Measurements from ENCODE around the gene TMEM179. TPM values are rescaled to one million over a fixed set of nuclear protein-coding genes. Genes with fewer than 3 reads are reported as not detected.
A peak's percentile ranks its signal among the peaks of the same experiment; 100 is the strongest.
"Not testable (repeated sequence)": the region's sequence is repeated elsewhere in the genome, so short reads cannot be mapped to it uniquely, and the experiment has no call there.

The TMEM179 gene
- total and polyA plus RNA-seq, 12 donors, result 0.17 to 1.0 (median 0.39) TPM; not detected in 5

DNA sequence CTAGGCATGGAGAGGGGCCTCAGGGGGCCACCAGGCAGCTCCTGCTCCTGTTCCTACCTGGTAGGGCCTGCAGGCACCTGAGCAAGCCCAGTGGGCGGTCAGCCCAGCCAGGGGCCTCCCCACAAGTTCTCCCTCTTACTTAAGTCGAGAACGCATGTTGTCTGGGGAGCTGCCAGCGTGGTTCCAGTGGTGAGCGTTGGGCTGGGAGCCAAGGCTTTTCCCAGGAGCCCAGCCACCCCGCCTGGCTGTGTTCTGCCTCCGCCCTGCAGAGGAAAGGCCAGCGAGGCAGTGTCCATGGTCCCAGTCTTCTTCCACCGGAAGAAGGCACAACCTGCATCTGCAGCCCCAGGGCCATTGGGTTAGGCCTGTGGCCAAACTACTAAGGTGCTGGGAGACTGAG is 23.6 kb downstream of the TMEM179 start:
- H3K36me3 ChIP-seq, result no peaks in the 10 kb centered on the region
- no peaks in the 10 kb centered on the region for H3K9me3 ChIP-seq
- peak overlapping the region; percentile 38 to 60 (median 54) for H3K4me3 ChIP-seq
- peak; percentile 3 to 57 (median 40) for ATAC-seq
- intact Hi-C loops (cut with DNase I), result loop anchor here in 3 of 10 donors (10.0 kb wide), 1 partner anchor 144 kb away; the partner anchor contains the start of gene ADSS1 (in 3 of the 3)
- H3K27me3 ChIP-seq, result peaks cover 0 to 39% (median 11%) of the 10 kb centered on the region in 7 donors
- peak overlapping the region; percentile 81 to 98 (median 93) for H3K27ac ChIP-seq
- TF ChIP-seq, protein P1, sequence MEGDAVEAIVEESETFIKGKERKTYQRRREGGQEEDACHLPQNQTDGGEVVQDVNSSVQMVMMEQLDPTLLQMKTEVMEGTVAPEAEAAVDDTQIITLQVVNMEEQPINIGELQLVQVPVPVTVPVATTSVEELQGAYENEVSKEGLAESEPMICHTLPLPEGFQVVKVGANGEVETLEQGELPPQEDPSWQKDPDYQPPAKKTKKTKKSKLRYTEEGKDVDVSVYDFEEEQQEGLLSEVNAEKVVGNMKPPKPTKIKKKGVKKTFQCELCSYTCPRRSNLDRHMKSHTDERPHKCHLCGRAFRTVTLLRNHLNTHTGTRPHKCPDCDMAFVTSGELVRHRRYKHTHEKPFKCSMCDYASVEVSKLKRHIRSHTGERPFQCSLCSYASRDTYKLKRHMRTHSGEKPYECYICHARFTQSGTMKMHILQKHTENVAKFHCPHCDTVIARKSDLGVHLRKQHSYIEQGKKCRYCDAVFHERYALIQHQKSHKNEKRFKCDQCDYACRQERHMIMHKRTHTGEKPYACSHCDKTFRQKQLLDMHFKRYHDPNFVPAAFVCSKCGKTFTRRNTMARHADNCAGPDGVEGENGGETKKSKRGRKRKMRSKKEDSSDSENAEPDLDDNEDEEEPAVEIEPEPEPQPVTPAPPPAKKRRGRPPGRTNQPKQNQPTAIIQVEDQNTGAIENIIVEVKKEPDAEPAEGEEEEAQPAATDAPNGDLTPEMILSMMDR (IDR thresholded peaks at IDR 0.05), result no peak
- WGBS, 2 donors, result 24 to 27% methylated on average over 9 of the region's 9 CpGs
- DNase-seq, result peak; percentile 73 to 83
- peaks cover 8 to 92% (median 48%) of the 10 kb centered on the region in 9 donors for H3K4me1 ChIP-seq

DNA sequence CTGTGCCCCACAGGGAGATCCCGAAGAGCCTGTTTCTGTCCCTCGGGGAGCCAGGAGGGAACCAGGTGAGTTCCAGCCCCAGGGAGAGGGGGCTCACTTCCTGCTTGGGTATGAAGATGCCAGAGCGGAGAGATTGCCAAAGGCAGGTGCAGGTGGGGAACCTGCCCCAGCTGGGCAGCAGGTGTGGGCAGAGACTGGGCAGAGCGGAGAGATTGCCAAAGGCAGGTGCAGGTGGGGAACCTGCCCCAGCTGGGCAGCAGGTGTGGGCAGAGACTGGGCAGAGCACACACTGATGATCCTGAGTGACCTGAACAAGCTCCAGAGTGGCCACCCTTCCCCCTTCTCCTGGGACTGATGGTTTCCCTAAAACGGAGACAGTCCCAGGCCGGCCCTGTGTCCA is 24.6 kb downstream of the TMEM179 start:
- Histone ChIP-seq H3K4me3 (peak overlapping the region; percentile 22 to 60 (median 54)), H3K4me1 (peaks cover 8 to 81% (median 39%) of the 10 kb centered on the region in 9 donors), H3K27ac (peak overlapping the region; percentile 81 to 98 (median 93)), H3K27me3 (peaks cover 0 to 39% (median 15%) of the 10 kb centered on the region in 7 donors)
- 46 to 59% methylated on average over 6 of the region's 6 CpGs for WGBS, 2 donors
- not testable (repeated sequence) for ATAC-seq, H3K9me3 ChIP-seq, DNase-seq, H3K36me3 ChIP-seq
- intact Hi-C loops (cut with DNase I), result loop anchor here in 4 of 10 donors (10.0 kb wide), 2 partner anchors 145 to 505 kb away; partner anchors contain the start of gene ADSS1 (in 3 of the 4)

DNA sequence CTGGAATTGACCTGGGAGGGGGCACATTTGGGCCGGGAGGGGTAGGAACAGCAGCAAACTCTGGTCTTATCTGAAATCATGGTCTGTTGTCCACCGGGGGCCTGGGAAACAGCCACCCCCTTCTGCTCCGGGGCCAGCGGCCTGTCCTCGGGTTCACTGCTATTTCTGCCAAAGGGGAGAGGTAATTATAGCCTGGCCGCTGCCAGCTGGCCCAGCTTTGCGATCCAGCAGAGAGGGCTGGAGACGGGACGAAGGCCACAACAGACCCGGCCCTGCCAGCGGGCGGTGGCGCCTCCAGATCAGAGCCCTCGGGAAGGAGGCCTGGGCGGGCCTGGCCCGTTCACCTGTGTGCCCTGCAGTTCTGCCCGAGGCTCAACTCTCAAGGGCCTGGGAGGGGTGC is 25.1 kb downstream of the TMEM179 start, which contains the start of gene C14orf180:
TSS of gene C14orf180 (plus strand) at position 258 of the 400 bp plus-strand sequence. CDS start 6,667 bp downstream, outside the sequence.
- TF ChIP-seq, protein P1 (IDR thresholded peaks at IDR 0.05), result no peak
- Histone ChIP-seq H3K9me3 (no peaks in the 10 kb centered on the region), H3K4me3 (peak within 1 kb of the TSS; percentile 22 to 60 (median 54)), H3K27me3 (peaks cover 0 to 35% (median 16%) of the 10 kb centered on the region in 7 donors), H3K4me1 (peaks cover 8 to 79% (median 35%) of the 10 kb centered on the region in 9 donors), H3K27ac (peak within 1 kb of the TSS; percentile 81 to 98 (median 93)), H3K36me3 (no peaks in the 10 kb centered on the region)
- intact Hi-C loops (cut with DNase I), result loop anchor here in 1 of 10 donors (10.0 kb wide), 1 partner anchor 505 kb away; no protein-coding TSS in a partner anchor
- ATAC-seq (peak; percentile 24 to 59 (median 50)), DNase-seq (peak; percentile 59 to 79)
- 28 to 36% methylated on average over 17 of the region's 17 CpGs for WGBS, 2 donors

DNA sequence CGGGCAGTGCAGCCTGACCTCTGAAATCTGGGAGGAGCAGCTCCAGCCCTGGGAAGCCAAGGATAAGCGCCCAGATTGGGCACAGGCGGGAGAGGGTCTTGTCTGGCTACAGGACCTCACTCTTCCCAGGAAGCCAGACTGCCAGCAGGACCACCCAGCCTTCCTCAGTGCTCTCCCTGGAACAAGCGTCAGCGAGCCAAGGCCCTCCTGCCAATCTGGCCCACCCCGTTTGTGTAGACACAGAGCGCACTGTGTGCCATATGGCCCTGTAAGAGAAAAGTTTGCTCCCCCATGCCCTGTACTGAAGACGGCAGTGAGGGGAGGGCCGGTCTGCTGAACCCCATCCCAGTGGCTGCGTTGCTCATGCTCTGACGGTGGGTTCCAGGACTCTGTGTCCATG is 26.3 kb downstream of the TMEM179 start:
- H3K9me3 ChIP-seq, result no peaks in the 10 kb centered on the region
- intact Hi-C loops (cut with DNase I), result loop anchor here in 1 of 10 donors (10.0 kb wide), 1 partner anchor 504 kb away; no protein-coding TSS in a partner anchor
- H3K36me3 ChIP-seq, result no peaks in the 10 kb centered on the region
- DNase-seq (no peak), ATAC-seq (no peak)
- H3K4me1 ChIP-seq, result peaks cover 2 to 78% (median 31%) of the 10 kb centered on the region in 9 donors
- TF ChIP-seq, protein P1 (IDR thresholded peaks at IDR 0.05), result no peak
- 66 to 69% methylated on average over 11 of the region's 11 CpGs for WGBS, 2 donors
- no peak overlapping the region for H3K27ac ChIP-seq
- peaks cover 0 to 31% (median 16%) of the 10 kb centered on the region in 7 donors for H3K27me3 ChIP-seq
- H3K4me3 ChIP-seq, result no peak overlapping the region
